ACHN (cell line): ENCODE data around the gene SUN3.
"Not testable (repeated sequence)": the region's sequence is repeated elsewhere in the genome, so short reads cannot be mapped to it uniquely, and the experiment has no call there.

Experiments
- DNase-seq: peaks from one replicate; pipeline ENCODE4 v3.0.0-alpha.2; 2015
- in situ Hi-C: cut with HindIII; loops from 2 replicates; pipeline ENCODE4 v1.10.0; 2017; ENCODE audit warnings: low sequenced_read_pairs, low pct_ligation_motif_present, low pct_unique_long_range_greater_than_20kb

The SUN3 gene

DNA sequence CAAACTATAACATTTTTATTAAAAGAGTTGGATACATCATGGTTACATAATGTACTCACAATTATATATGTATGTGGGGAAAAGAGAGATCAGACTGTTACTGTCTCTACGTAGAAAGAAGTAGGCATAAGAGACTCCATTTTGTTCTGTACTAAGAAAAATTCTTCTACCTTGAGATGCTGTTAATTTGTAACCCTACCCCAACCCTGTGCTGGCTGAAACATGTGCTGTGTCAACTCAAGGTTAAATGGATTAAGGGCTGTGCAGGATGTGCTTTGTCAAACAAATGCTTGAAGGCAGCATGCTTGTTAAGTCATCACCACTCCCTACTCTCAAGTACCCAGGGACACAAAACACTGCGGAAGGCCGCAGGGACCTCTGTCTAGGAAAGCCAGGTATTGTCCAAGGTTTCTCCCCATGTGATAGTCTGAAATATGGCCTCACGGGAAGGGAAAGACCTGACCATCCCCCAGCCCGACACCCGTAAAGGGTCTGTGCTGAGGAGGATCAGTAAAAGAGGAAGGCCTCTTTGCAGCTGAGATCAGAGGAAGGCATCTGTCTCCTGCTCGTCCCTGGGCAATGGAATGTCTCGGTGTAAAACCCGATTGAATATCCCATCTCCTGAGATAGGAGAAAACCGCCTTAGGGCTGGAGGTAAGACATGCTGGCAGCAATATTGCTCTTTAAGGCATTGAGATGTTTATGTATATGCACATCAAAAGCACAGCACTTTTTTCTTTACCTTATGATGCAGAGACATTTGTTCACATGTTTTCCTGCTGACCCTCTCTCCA lies 39.1 kb downstream of the SUN3 start:
- in situ Hi-C loops: loop anchor here (25.0 kb wide), 1 partner anchor 97 kb away; the partner anchor contains the start of gene UPP1
- DNase-seq: peak; percentile 53

DNA sequence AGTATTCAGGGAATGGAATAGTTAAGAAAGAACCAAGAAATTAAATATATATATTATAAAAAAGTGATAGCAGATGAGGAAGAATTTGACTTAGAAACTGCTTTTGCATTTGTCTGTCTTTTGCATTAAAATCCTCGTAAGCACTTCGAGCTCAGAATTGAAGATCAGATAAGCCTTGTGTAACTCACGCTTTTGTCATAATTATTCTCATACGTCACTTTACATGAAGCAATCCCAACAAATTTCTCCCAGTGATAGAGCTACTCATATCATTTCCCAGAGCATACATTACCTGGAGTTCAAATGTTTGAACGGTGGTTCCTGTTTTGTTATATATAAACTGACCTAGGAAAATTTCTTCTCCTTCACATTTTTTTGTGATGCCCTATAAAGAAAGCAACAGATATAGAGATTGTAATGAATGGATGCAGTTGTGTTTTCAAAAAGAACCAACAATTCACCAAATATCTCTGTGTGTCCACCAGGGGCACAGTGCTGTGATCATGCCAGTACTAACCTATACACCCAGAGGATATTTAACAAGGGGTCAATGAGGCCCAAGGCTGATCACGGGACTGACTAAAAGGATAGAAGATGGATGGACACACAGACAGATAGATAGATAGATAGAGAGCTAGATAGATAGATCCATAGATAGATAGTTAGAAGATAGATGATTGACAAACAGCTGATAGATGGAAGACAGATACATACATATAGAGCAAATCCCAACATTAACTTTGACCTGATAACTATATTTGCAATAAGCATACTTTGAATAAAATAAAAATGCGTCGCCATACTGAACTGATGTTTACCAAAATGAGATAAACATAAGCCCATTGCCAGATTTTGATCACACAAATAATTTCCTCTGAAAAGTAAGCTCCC lies 40.2 kb downstream of the SUN3 start:
- in situ Hi-C loops: loop anchor here (25.0 kb wide), 1 partner anchor 99 kb away; the partner anchor contains the start of gene UPP1
- peak; percentile 46 for DNase-seq

DNA sequence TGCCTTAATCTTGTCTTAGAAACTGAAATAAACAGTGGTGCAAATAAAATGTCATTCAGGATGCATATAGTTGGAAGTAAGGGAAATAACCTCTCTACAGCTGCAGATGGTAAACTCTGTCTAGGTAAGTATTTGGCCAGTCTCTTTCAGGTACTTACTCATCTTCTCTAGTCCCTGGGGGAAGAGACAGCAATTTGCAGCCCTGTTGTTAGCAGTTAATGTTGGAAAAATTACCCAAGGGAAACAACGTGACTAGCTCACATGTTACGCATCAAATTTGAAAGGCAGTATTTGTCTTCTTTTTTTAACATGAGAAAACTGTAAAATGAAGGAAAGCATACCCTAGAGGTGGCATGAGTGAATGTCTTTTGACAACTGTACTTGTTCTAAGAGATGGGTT lies 46.3 kb downstream of the SUN3 start:
- in situ Hi-C loops: loop anchor here (25.0 kb wide), 1 partner anchor 105 kb away; the partner anchor contains the start of gene UPP1
- no peak for DNase-seq

DNA sequence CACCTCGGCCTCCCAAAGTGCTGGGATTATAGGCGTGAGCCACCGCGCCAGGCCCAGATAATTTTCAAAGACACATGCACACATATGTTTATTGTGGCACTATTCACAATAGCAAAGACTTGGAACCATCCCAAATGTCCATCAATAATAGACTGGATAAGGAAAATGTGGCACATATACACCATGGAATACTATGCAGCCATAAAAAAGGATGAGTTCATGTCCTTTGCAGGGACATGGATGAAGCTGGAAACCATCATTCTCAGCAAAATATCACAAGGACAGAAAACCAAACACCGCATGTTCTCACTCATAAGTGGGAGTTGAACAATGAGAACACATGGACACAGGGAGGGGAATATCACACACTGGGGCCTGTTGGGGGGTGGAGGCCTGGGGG lies 48.3 kb downstream of the SUN3 start:
- in situ Hi-C loops: loop anchor here (25.0 kb wide), 1 partner anchor 107 kb away; the partner anchor contains the start of gene UPP1
- not testable (repeated sequence) for DNase-seq

DNA sequence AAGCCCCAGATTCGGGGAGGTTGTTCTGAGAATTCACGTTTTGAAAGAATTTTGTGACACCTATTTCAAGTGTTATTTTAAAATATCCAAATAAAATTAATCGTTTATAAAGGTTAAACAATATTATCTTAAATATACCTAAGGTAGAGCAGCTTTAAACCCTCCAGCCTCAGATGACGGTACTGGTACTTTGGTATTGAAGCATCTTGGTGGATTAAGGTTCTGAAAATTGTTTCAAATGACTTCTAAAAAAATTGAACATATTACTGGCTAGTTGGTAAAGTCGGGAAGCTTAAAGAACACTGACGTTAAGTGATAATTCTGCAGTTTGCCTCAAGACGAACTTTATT lies 49.1 kb downstream of the SUN3 start:
- DNase-seq: no peak
- in situ Hi-C loops: loop anchor here (25.0 kb wide), 1 partner anchor 107 kb away; the partner anchor contains the start of gene UPP1

DNA sequence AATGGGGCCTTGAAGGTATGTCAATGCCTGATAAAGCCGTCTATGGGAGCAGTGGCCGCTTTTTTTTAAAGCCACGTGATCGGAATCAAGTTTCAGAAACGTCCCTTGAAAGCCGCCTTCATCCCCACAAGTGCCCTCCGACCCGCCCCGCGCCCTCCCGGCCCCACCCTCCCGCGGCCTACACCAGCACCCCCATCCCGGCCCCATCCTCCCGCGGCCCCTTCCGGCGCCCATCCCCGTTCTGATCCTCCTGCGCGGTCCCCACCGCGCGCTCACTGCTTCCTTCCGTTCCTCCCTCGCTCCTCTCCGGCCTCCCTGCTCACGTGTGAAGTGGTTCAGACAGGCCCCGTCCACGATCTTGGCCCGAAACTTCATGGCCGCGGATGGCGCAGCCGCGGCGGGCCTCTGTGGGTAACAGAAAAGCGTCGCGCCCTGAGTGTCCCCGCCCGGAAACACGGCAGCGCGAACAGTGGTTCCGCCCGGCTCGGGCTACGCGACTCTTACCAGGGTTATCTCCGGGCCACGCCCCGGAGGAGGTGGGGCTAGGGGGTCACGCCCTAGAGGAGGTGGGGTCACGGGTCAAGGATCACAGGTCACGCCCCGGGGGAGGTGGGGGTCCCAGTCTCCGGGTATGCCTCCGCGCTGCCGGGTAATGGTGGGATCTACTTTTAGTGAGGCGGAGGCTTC lies 49.6 kb downstream of the SUN3 start, which contains the start of gene HUS1:
Gene HUS1 (minus strand): TSS at position 471 of the 687 bp plus-strand sequence. CDS start 96 bp downstream, at position 375.
- in situ Hi-C loops: loop anchor here (25.0 kb wide), 1 partner anchor 108 kb away; the partner anchor contains the start of gene UPP1
- DNase-seq: peak; percentile 94

DNA sequence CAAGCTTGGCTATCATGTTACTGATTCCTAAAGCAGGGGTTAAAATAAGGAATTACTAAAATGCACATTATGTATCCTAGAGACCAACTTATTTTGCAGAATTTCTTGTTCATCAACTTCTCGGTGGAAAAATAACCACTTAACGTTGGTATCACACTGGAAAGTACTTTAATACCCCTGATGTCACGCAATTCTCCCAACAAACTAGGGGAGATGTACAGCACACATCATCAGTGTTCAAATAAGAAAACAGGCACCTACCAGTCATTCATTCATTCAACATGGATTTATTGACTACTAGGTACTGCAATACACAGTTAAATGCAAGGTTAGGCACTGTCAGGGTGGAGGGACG lies 50.1 kb downstream of the SUN3 start:
- in situ Hi-C loops: loop anchor here (25.0 kb wide), 1 partner anchor 109 kb away; the partner anchor contains the start of gene UPP1
- DNase-seq: no peak

DNA sequence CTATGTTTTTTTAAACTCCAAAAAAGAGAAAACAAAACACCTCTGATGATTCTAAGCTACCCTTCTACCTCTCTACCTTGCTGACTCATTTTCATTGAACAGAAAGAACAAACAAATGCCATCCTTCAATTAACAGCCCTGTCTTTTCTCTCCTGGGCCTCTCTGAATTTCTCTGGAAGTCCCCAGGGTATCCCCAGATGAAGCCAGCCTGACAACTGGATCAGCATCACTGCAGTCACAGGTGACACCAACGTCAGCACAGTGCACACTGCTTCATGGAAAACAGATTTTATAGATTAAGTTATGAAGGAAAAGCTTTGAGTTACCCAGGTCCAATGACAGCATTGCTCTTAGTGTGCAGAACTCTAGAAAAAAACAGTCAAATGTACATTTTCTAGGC lies 55.2 kb downstream of the SUN3 start:
- no peak for DNase-seq
- in situ Hi-C loops: no loop called here

DNA sequence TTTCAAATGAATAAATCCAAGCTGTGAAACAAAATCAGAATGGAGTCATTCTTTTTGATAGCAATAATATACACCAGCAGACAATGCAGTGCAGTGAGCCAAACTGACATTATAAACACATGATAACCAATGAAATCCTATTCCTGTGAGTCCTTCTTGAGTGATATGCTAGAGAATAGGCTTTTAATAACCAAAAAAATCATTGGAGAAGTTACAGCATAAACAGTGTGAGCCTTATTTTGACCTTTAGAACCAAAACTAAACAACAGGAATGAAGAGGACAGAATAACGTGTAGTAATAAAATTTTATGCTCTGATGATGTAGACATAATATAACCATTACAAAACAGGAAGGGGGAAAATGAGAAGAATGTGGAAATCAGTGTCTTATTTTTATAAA lies 58.1 kb downstream of the SUN3 start:
- in situ Hi-C loops: no loop called here
- DNase-seq: no peak

DNA sequence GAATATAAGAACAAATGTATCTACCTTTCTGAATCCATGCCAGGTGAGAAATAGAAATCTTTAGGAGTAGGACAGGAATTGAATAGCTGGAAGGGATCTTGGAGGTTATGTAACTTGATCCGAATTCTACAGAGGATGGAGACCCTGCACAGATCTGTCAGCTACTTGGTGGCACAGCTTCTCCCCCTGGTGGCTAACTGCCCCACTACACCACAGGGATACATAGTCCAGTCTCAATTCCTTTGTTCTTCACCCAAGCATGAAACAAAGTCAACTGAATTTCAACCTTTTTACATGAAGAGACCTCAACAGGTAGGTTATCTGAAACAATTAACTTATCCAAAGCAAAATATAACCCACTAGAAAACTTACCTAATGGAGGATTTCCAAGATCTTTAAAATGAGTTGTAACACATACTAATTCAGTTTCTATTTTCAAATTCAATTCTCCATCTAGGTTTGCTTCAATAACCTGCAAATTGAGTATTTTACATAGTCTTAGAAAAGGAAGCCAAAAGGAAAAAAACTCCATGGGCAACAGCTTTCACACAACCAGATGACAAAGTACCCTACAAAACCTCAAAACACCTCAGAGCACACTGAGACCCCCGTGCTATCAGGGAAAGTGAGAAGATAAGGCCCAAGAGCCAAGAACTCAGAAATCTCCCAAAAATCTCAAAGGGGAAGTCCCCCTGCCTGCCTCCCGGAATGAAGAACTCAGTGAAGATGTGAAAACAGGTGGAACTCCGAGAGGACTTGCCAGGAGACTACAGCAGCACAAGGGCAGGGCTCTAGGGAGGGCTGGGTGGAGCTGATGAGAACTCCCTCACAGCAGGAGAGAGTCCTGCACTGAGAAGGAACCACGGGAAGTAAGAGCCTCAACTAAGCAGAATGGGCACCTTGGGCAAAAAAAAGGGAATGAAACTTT lies 59.8 kb downstream of the SUN3 start:
- peak; percentile 74 for DNase-seq
- in situ Hi-C loops: no loop called here

DNA sequence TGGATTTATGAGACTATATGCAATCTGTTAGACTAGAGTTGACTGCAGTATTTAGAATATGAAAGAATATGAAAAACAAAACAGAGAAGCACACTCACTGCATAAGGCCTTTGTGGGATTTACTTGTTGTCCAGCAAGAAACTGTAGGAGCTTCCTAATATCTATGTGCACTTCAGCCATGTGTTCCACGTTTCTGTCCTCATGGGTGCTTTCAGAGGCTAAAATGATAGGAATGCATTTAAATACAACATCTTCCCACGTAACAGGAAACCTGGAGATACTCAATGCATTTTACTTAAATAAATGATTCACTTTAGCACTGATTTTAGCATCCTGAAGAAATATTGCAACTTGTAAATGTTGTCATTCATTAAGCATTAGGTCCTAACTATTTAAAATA lies 61.2 kb downstream of the SUN3 start:
- in situ Hi-C loops: no loop called here
- no peak for DNase-seq

DNA sequence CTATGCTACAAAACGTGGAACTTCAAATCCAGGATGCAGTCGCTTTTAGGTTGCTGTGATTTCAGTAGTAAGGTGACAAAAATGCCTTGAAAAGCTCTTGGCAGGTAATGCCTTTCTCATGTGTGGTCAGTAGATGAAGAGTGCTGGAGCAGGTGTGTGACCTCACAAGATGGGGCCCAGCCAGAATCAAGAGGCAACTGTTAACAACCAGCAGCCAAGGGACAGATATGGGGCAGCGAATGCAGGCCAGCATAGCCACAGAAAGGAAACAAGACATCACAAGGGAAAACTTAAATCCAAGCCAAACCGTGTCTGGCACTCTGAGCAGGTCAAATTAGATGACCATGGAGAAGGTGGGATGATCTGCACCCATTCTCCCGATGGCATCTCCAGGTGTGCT lies 61.8 kb downstream of the SUN3 start:
- in situ Hi-C loops: no loop called here
- no peak for DNase-seq

DNA sequence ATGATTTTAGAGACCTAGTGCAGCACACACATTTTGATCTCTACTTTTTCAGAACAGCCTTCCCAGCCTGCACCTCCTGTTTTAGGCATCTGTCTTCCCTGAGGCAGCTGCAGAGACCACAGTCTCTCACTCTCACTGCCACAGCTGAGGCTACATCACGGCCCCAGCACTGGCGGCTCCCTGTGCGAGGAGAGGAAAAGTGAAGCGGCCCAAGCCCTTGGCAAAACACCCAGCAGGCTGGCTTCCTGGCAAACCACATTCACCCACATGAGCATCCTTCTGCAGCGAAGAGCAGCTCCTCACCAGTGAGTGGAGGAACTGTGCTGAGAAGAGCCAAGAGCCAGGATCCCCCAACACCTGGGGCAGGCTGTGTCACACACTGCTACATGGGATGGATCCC lies 63.5 kb downstream of the SUN3 start:
- in situ Hi-C loops: no loop called here
- no peak for DNase-seq

DNA sequence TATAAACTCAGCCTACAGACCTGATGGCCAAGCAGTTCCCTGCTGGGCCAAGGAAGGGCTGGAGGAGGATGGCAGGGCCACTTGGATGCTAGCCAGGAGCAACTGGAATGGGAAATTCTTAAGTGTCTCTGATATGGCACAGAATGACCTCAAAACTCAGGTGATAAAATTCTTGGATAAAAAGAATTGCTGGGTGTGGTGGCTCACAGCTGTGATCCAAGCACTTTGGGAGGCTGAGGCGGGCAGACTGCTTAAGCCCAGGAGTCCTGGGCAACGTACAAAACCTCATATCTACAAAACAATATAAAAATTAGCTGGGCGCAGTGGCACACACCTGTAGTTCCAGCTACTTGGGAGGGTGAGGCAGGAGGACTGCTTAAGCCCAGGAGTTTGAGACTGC lies 66.6 kb downstream of the SUN3 start:
- in situ Hi-C loops: no loop called here
- DNase-seq: no peak

DNA sequence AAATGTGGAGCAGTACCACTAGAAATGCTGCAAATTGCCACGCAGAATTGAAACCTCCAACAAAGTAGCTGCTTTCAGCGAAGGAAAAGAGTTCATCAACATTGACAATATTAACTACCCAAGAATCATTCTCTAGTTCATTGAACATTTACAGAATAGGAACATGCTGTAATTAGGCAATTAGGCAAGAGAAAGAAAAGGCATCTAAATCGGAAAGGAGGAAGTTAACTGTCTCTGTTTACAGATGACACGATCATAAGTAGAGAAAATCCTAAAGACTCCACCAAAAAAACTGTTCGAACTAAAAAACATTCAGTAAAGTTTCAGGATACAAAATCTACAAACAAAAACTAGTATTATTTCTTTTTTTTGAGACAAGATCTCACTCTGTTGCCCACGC lies 71.8 kb downstream of the SUN3 start:
- in situ Hi-C loops: no loop called here
- DNase-seq: no peak

DNA sequence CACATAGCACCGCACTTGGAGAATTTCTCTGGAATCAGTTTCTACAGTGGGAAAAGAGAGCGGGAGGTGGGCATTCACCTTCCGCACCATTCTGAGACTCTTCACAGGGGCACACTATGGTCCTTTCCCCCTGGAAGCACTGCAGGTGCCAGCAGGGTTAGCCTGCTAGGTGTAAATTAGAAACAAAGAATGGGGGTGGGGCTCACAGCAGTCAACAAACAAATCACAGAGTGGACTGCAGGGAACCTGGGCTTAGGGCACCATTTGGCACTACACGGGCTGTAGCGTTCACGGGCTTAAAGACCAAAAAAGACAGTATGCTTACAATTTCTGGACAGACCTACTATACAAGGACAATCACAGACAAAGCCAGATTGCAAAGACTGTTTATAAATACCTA lies 72.7 kb downstream of the SUN3 start:
- in situ Hi-C loops: no loop called here
- DNase-seq: no peak

DNA sequence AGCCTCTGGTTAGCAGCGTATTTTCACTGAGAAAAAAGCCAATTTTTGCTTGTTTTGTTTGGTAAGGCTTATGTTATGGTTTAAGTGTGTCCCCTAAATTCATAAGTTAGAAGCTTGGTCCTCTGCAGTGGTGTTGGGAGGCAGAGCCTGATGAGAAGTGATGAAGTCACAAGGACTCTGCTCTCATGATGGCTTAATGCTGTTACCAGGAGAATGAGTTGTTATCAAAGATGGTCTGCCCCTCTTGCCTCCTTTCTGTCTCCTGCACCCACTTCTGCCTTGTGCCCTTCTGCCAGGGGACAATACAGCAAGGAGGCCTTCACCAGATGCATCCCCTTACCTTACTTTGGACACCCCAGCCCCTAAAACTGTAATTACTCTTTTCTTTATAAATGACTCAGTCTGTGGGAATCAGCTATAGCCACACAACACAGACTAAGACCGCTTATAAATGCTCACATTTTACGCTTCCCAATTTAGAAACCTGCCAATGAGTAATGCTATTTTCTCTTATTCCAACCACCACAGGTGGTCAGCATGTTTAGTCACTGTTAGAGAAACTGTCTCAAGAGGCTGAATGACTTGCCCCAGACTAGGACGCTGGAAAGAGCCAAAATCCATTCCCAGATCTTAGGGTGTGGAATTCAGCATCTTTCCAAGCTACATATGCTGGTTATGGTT lies 74.5 kb downstream of the SUN3 start:
- DNase-seq: no peak
- in situ Hi-C loops: no loop called here
